GM19395 (cell line): ENCODE measurements around the gene KLF16.

ENCODE experiments used
- ATAC-seq: cut with Tn5 transposase; IDR thresholded peaks from one replicate; pipeline ENCODE4 v1.9.1; 2021; ENCODE audit warnings: mild to moderate bottlenecking, moderate library complexity; ENCODE audit not compliant: unreplicated experiment

Gene KLF16

GRCh38 chr19:1871630-1872029 is 8.3 kb upstream of the KLF16 start:
- no peak for ATAC-seq

GRCh38 chr19:1871140-1871597 is 7.8 kb upstream of the KLF16 start:
- ATAC-seq = no peak

GRCh38 chr19:1868971-1869370 is 5.6 kb upstream of the KLF16 start:
- no peak for ATAC-seq

DNA sequence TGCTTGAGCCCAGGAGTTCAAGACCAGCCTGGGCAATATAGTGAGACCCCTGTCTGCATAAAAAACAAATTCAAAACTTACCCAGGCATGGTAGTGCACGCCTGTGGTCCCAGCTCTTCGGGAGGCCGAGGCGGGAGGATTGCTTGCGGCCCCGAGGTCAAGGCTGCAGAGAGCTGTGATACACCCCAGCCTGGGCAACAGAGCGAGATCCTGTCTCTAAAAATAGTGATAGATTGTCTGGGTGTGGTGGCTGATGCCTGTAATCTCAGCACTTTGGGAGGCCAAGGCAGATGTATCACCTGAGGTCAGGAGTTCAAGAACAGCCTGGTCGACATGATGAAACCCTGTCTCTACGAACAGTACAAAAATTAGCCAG is 4.0 kb upstream of the KLF16 start:
- ATAC-seq = no peak

DNA sequence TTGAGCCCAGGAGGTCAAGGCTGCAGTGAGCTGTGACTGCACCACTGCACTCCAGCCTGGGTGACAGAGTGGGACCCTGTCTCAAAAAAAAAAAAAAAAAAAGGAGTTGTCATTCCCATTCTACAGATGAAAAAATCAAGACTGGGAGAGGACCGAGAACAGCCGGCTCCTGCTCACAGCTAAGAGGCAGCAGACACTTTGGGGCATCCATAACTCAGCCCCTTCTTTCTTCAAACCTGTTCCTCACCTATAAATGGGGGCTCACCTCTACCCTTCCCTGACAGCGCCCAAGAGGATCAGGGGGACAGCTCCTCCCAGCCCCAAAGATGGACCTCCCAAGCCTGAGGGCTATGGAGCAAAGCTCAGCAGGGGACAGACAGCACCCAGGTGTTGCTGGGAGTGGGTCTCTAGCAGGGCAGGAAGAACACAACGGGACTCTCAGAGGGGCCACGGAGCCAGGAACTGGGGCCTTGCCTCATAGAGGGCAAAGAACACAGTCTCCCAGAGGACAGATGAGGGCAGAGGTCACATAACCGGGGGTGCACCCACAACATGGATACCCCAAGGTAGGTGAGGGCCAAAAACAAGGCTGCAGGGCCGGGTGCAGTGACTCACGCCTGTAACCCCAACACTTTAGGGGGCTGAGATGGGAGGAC is 3.4 kb upstream of the KLF16 start:
- no peak for ATAC-seq

DNA sequence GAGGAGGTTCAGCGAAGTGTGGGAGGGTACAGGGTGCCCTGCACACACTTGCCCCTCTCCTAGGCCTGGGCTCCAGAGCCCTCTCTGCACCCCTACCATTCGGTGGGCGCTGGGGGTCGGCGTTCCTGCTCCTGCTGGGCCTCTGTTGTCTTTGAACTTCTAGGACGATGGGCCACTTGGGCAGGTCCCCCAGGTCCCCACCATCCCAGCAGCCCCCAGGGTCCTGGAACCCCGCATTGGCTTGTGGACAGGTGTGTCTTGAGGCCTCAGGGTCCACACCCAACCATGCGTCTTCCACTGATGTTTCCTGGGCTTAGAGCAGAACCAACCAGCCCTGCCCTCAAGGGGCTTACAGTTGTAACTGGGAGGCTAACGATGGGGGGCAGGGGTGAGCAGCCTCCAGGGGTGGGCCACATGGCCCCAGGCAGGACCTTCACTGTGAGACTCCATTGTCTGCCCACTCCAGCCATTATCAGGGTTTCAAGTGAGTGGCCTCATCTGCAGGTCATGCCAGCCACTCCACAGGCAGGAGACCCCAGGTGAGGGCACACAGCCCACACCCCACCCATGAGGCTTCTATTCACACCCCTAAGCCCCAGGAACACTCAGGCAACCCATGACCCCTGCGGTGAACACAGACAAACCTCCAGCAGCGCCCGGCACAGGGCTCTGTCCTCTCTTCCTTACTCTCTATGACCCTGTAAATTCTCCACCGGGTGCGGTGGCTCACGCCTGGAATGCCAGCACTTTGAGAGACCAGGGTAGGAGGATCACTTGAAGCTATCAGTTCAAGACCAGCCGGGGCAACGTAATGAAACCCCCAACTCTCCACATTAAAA is 2.0 kb upstream of the KLF16 start:
- no peak for ATAC-seq

DNA sequence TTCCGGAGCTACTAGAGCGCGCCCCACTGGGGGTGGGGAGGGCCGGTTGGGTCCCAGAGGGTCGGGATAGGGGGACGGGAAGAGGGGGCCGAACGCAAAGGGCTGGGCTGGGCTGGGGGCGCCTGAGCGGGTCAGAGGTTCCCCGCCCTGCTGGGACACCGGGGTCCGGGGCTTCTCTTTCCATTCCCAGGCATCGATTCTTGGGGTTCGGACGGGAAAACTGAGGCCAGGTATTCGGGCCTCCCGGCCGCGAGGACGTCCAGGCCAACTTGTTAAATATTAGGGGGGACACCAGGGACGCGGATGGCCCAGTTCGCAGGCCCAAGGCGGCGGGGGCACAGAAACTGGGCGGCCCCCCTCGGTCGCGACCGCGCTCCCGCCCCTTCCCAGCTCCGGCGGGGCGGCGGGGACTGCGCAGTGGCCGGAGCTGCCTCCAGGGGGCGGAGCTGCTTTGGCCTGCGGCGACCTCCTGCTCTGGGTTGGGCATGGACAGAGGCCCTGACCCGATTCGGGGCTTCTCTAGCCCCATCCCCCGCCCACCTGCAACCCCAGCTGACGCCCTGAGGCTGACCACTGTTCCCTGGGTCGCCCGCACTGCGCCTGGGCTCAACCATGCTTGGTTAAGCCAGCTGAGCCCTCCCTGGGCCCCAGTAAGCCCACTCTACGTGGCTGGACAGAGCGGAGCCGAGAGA is 1.2 kb upstream of the KLF16 start:
- no peak for ATAC-seq

DNA sequence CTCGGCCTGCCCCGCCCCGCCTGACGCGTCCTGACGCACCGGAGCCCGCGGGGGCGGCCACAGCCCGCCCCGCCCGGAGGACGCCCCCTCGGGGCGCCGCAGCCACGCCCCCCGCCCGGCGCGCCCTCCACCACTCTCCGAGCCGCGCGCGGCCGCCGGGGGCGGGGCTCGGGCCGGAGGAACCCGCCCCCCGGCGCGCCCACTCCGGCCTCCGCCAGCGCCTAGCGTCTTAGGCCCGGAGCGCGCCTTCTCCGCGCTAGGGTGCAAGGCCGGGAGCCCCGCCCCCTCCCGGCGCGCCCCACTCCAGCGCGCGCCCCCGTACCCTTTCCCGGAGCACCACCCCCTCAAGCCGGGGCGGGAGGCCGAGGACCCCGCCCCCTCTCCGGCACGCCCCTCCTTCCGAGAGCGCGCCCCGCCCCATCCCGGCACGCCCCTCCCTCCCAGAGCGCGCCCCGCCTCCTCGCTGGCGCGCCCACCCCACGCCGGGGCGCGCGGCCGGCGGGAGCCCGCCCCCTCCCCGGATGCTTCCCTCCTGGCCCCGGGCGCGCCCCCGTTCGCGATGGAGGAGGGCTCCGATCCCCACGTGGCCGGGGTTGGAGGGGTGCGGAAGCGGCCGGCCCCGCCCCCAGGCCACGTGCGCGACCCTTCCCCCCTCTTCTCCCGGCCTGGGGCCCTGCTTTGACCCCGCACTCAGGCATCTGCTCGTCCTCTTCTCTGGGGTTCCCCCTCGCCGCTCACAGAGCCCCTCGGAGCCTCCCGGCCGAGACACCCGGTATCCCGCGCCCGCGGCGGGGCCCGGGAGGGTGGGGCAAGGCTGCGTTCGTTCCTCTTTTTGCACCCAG is 480 bp upstream of the KLF16 start:
- peak; percentile 49 for ATAC-seq

DNA sequence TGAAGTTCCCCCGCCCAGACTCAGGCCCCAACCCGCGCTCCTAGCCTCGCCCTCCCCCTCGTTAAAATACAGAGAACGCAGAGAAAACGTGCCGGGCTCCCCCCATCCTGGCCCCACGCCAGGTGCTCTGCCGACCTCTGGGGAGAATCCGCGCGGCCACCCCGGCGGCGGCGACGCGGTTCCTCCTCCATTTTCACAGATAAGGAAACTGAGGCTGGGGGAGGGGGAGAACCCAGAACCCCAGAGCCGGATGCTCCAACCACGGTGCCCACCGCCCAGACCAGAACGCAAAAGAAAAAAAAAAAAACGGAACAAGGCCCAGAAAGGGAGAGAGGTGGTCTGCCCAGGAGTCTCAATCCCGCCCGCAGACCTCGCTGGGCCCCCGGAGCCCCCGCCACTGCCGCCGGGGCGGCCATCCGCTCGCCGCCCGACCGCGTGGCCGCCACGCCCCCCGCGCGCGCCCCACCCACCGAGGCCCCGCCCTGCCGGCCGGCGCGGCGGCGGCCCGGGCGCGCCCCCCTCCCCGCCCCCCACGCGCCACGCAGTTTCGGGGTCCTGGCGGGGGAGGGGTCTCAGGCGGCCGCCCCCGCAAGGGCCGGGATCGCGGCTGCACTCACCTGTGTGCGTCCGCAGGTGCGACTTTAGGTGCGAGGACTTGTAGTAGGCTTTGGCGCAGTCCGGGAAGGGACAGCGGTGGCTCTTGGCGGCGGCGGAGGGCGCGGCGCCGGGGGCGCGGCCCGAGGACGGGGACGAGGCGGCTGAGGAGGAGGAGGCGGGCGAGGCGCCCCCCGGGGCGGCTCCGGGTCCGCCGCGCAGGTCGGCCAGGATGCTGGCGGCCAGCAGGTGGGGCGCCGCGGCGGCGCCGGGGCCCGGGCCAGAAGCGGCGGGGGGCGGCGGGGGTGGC is 703 bp downstream of the KLF16 start:
- ATAC-seq = no peak

- no peak for ATAC-seq
Observed at GRCh38 chr19:1862068-1862423, 1.3 kb downstream of the KLF16 start.

- ATAC-seq = no peak
Observed at GRCh38 chr19:1861599-1862031, 1.8 kb downstream of the KLF16 start.

- no peak for ATAC-seq
Observed at GRCh38 chr19:1860821-1861598, 2.4 kb downstream of the KLF16 start.

DNA sequence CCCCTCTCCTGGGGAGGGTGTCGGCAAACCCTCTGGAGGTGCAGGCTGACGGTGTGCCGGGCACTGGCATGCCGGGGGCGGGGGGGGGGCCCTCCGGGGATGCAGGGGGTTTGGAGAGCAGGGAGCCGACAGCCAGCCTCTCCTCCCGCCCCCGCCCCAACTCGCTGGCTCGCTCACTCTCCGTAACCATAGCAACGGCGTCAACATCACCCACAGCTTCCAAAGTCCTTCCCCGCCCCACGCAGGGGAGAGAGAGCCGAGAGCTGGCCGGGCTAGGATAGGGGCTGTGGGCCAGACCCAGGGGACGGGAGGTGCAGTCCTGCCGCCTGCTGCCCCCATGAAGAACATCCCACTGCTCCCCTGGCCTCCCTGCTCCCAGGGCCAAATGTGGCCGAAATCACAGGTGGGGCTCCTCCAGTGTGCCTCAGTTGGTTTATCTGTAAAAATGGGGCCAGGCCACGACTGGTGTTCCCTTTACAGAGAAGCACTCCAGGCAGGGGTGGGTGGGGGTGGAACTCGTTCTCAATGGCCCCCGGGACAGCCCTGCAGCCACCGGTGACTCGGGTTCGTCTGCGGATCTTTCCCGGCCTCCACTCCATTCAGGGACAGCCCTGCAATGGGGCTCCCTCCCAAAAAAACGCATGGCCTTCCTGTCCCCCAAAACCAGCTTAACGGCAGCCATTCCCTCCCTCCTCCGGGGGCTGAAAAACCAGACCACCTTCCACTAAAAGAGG is 3.2 kb downstream of the KLF16 start:
- ATAC-seq = no peak

GRCh38 chr19:1859331-1859781 is 4.0 kb downstream of the KLF16 start:
- no peak for ATAC-seq

- ATAC-seq = no peak
Observed at GRCh38 chr19:1858412-1859081, 4.8 kb downstream of the KLF16 start.

DNA sequence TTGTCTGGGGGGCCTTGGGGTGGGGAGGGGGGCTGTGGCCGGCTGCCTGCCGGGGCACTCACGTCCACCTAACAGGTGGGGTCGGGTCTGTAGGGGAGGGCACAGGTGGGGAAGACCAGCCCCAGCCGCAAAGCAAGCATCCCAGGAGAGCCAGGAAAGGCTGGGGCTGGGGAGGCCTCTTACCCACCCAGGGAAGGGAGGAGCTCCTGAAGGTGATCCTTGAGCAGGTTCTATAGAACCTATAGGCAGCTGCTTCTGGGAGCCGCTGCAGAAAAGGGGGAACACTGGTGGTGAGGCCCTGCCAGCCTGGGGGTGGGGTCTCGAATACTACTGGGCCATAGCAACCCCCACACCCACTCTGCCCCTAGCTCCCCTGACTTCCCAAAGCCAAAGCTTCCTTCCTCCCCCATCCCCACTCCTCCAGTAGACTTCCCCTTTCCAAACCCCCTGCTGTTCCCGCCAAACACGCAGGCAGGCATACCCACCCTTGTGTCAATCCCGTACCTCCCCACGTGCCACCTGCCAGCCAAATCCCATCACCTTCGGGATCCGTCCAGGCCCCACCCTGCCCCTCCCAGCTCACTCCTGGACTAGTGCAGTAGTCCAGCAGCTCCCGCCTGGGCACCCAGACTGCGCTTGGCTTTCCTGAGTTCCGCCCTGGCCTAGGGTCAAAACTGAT is 5.6 kb downstream of the KLF16 start:
- no peak for ATAC-seq
